A673 (cell line): ENCODE measurements around the gene NBPF1. TPM values are rescaled to one million over a fixed set of nuclear protein-coding genes. Genes with fewer than 3 reads are reported as not detected.
"Not testable (repeated sequence)": the region's sequence is repeated elsewhere in the genome, so short reads cannot be mapped to it uniquely, and the experiment has no call there.

ENCODE experiments used
- BruUV-seq: library from RNA; stranded (reverse); fragments of 400-500 nt; replicated peaks from 2 replicates; lab custom pipeline; 2021; lab: Mats Ljungman, UMichigan
- CTCF ChIA-PET: fragments of 300-600 bp; sonication (Branson Sonifier 250); formaldehyde crosslinking; loops from one replicate; lab custom pipeline; 2022; ENCODE audit warnings: antibody characterized with exemption; lab: Charles Lee
- POLR2A ChIA-PET: fragments of 300-600 bp; sonication (Branson Sonifier 250); formaldehyde crosslinking; loops from one replicate; lab custom pipeline; 2022; ENCODE audit warnings: antibody characterized with exemption; ENCODE audit not compliant: low non-redundant PET; lab: Charles Lee
- DNase-seq: peaks from one replicate; pipeline ENCODE4 v3.0.0-alpha.2; 2015; ENCODE audit warnings: low spot score
- H3K27ac ChIP-seq: fragments of 200-600 bp; sonication (generic); 2 replicates; pipeline ENCODE4 v1.5.1; 2016; ENCODE audit warnings: mixed run types, low read depth, mild to moderate bottlenecking, mixed read lengths, antibody characterized with exemption, low read length; ENCODE audit not compliant: poor library complexity, severe bottlenecking
- H3K27me3 ChIP-seq: fragments of 200-600 bp; sonication (generic); replicated peaks from 2 replicates; pipeline ENCODE4 v1.6.1; 2017; ENCODE audit warnings: mixed run types, low read depth, mild to moderate bottlenecking, mixed read lengths, antibody characterized with exemption, low read length; ENCODE audit not compliant: insufficient read depth, poor library complexity
- H3K36me3 ChIP-seq: fragments of 200-600 bp; sonication (generic); 2 replicates; pipeline ENCODE4 v1.6.1; 2016; ENCODE audit warnings: mixed run types, mild to moderate bottlenecking, mixed read lengths, antibody characterized with exemption, low read length; ENCODE audit not compliant: insufficient read depth, poor library complexity, severe bottlenecking
- H3K4me1 ChIP-seq: fragments of 200-600 bp; sonication (generic); 2 replicates; pipeline ENCODE4 v1.6.1; 2017; ENCODE audit warnings: mixed run types, mild to moderate bottlenecking, mixed read lengths, antibody characterized with exemption, low read length; ENCODE audit not compliant: insufficient read depth, poor library complexity, severe bottlenecking
- H3K4me3 ChIP-seq: fragments of 200-600 bp; sonication (generic); 2 replicates; pipeline ENCODE4 v1.5.1; 2016; ENCODE audit warnings: low read depth, mixed run types, mild to moderate bottlenecking, mixed read lengths, low read length; ENCODE audit not compliant: poor library complexity, severe bottlenecking
- H3K9me3 ChIP-seq: fragments of 200-600 bp; sonication (generic); 2 replicates; pipeline ENCODE4 v1.6.1; 2016; ENCODE audit warnings: mixed run types, low read depth, mild to moderate bottlenecking, mixed read lengths, antibody characterized with exemption, low read length; ENCODE audit not compliant: poor library complexity, severe bottlenecking
- intact Hi-C: fragments of 100-400 bp; cut with micrococcal nuclease; formaldehyde crosslinking; loops from one replicate; pipeline ENCODE4 v1.10.0; 2022; ENCODE audit not compliant: unreplicated experiment
- total RNA-seq: library from RNA; stranded (reverse); gene quantifications from 2 replicates; pipeline ENCODE4 v1.2.3, GENCODE V29; 2021

NBPF1 gene
- total RNA-seq, 1 experiment from 2014 or later, result 85.2 TPM

DNA sequence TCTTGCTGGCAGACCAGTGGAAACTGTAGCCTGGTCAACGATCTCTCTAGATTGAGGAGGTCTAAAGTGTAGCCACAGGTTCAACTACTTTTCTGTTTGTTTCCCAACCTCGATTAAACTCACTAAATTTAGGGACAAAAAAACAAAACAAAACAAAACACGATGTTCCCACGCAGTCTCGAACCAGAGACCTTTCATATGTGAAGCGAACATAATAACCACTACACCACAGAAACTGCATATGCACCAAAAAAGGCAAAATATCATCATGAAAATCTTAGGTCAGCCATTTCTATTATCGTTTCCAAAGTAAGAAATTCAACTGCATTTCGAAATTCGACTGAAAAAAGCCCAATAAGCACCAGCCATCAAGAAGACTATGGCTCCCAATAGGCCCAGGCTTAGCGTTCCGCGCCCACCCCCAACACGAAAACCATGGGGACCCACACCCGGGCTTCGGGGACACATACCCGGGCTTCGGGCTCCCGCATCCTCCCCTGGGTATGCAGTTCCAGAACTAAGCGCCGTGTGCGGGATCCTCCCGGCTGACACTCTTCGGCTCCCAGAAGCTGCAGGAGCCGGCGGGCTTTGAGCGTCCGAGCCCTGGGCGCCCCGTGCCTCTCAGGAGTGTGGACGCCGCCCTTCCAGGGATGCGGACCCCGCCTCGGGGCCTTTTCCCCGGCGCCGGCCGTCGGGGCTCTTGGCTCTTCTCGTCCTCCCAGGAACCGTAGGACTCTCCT is 65.7 kb downstream of the NBPF1 start:
- H3K9me3 ChIP-seq, H3K4me1 ChIP-seq, H3K4me3 ChIP-seq, H3K36me3 ChIP-seq, POLR2A ChIA-PET, H3K27ac ChIP-seq, DNase-seq, intact Hi-C loops, H3K27me3 ChIP-seq, BruUV-seq, CTCF ChIA-PET: not testable (repeated sequence)

DNA sequence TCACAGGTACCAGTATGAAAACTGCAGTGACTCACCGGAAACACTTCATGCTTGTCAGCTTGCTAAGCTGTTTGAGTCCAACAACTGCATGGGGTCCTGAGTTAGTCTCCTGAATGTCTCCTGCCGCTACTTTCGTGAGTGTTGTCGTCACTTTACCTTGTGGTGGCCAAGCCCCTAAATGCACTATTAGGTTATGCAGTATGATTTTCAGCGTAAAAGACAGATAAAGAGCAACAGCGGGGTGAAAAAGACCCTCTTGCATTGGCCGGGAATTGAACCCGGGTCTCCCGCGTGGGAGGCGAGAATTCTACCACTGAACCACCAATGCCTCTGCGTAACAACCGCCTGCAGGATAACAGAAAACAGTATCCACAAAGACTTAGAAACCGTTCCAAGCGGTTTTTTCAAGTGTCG is 67.7 kb downstream of the NBPF1 start:
- BruUV-seq, result TSS peak; percentile 100
- intact Hi-C loops, CTCF ChIA-PET, H3K36me3 ChIP-seq, H3K4me3 ChIP-seq, H3K9me3 ChIP-seq, H3K27me3 ChIP-seq, POLR2A ChIA-PET, H3K4me1 ChIP-seq, H3K27ac ChIP-seq: not testable (repeated sequence)
- DNase-seq, result peak; percentile 87

DNA sequence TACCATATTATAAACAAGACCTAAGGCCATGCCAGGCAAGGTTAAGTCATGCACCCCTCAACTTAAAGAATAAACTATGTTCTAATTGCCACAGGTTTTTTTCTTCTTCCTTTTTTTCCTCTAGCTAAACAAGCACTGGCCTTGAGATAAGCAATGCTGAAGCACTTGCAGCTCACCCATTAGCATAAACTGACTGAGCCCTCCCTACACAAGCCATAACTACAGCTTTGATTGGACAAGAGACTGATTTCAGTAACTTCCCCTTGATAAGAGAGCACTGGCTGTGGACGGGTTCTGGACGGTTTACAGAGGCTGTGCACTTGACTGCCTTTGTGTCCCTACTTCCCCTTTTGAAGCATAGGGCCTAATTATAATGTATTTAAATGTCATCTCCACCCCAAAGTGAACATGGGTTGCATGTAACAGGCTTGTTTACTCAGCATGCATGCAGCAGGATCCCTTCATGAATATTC is 72.9 kb downstream of the NBPF1 start:
- CTCF ChIA-PET, H3K4me3 ChIP-seq, BruUV-seq, H3K27ac ChIP-seq, intact Hi-C loops, DNase-seq, POLR2A ChIA-PET, H3K4me1 ChIP-seq, H3K36me3 ChIP-seq, H3K27me3 ChIP-seq, H3K9me3 ChIP-seq: not testable (repeated sequence)

DNA sequence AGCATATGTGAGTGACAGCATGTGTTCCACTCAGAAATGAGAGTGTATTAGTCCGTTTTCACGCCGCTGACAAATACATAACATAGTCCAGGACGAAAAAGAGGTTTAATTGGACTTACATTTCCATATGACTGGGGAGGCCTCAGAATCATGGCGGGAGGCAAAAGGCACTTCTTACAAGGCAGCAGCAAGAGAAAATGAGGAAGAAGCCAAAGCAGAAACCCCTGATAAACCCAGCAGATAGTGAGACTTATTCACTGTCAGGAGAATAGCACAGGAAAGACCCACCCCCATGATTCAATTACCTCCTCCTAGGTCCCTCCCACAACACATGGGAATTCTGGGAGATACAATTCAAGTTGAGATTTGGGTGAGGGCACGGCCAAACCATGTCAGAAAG is 75.8 kb downstream of the NBPF1 start:
- intact Hi-C loops, POLR2A ChIA-PET, H3K4me1 ChIP-seq, H3K27ac ChIP-seq, CTCF ChIA-PET, H3K9me3 ChIP-seq, H3K27me3 ChIP-seq, H3K36me3 ChIP-seq, DNase-seq, BruUV-seq, H3K4me3 ChIP-seq: not testable (repeated sequence)

DNA sequence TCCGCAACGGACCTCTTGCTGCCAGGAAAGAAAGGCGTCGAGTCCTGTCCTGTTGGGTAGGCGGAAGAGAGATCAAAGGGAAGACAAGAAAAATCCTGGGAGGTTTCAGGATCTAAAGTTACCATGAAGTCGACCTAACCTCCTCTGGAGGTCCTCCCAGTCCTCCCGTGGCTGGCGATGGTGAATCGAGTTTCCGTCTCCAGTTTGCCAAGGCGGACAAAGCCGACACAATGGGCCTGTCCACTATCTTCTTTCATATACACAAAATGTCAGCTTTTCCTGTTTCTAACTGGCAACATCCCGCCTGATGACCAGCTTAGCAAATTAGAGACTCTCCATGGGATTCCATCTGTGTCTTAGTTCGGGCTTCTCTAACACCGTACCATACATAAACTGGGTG is 76.6 kb downstream of the NBPF1 start:
- H3K27ac ChIP-seq, BruUV-seq, CTCF ChIA-PET, H3K36me3 ChIP-seq, H3K4me1 ChIP-seq, POLR2A ChIA-PET, DNase-seq, intact Hi-C loops, H3K4me3 ChIP-seq, H3K27me3 ChIP-seq, H3K9me3 ChIP-seq: not testable (repeated sequence)

DNA sequence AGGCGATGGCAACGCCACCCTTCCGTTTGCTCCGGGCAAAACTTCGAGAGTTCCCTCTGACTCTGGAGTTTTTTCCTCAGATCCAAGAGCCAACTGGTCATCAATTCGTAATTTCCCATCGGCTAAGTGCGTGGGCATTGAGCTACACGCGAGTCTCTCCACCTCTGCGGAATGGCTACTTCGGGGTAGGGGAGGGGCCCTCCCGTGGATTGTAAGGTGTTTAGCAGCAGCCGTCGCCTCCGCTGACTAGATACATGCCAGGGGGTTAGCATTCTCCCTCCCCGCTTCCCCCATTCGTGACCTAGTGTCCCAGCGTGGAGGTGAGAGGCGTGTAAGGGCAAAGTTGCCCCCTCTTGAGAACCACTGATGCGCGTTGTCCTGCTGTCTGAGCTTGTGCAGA is 77.5 kb downstream of the NBPF1 start:
- H3K4me3 ChIP-seq, H3K4me1 ChIP-seq, H3K27me3 ChIP-seq, H3K9me3 ChIP-seq, DNase-seq, H3K36me3 ChIP-seq, intact Hi-C loops, POLR2A ChIA-PET, CTCF ChIA-PET, H3K27ac ChIP-seq, BruUV-seq: not testable (repeated sequence)

DNA sequence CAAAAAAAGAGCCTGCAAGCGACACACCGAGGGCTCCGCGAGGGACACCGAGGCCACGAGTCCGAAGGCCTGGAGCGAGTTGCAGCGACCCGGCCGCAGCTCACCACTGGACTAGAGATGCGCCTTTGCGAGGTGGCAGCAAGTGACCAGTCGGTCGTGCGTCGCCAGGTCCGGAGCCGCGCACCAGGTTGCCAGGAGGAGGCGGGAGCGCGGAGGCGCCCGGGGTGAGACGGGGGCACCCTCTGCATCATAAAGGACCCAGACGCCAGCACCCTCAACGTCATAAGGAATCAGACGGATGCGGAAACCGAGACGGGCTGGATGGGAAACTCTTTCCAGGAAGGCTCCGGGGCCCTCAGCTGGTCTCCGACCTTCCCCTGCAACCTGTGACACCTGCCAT is 77.9 kb downstream of the NBPF1 start:
- DNase-seq, H3K36me3 ChIP-seq, H3K27me3 ChIP-seq, H3K9me3 ChIP-seq, H3K4me3 ChIP-seq, POLR2A ChIA-PET, intact Hi-C loops, BruUV-seq, H3K4me1 ChIP-seq, H3K27ac ChIP-seq, CTCF ChIA-PET: not testable (repeated sequence)
